NCI-H146 (cell line): ENCODE results near the gene CRYAA.
A peak's percentile ranks its signal among the peaks of the same experiment; 100 is the strongest.
"Not testable (repeated sequence)": the region's sequence is repeated elsewhere in the genome, so short reads cannot be mapped to it uniquely, and the experiment has no call there.

Experiments
- DNase-seq: peaks from one replicate; lab custom pipeline; 2025; lab: John Stamatoyannopoulos, UW

Gene CRYAA, protein sequence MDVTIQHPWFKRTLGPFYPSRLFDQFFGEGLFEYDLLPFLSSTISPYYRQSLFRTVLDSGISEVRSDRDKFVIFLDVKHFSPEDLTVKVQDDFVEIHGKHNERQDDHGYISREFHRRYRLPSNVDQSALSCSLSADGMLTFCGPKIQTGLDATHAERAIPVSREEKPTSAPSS

GRCh38 chr21:43168708-43169107 lies at the start of gene CRYAA:
TSS of gene CRYAA (plus strand) at chr21:43169008. CDS start at chr21:43169100, 92 bp downstream.
- DNase-seq: not testable (repeated sequence)

DNA sequence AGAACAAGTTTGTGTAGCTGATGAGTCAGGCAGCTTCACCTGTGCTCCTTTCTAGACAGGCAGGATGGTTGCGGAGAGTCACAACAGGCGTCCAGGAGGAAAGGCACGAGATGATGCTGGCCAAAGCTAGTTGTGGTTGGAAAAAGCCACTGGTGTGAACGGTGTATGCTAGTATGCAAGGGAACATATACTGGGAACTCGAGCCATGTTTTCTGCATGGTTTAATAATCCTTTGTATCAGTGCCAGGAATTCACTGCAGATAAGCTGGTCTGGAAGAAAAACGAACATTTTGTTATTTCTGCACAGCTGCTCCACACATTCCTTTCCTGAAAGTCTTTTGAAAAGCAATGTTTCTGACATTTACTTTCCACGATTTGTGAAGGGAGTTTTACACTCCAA lies 38.7 kb upstream of the CRYAA start:
- not testable (repeated sequence) for DNase-seq

- DNase-seq: not testable (repeated sequence)
These were observed 34.3 kb upstream of the CRYAA start for GRCh38 chr21:43134520-43134919.

DNA sequence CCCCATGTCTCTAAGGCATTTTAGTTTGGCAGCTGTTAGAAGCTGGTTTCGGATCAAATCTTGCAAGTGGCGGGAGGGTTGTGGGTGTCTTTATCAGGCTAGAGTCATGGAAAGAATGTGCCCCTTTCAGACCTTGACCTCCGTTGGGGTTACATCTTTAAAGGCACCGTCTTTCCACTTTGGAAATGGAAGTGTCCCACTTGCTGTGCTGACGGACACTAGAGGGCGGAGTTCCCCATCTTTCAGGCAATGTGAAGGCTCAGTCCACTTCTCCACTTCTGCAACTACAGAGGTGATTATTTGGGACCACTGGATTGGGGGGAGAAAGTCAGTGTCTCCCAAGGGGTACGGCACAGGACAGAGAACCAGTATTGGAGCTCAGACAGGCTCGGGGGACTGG lies 29.9 kb upstream of the CRYAA start:
- DNase-seq: not testable (repeated sequence)

- DNase-seq: not testable (repeated sequence)
These were observed 27.4 kb upstream of the CRYAA start for GRCh38 chr21:43141407-43141806.

- not testable (repeated sequence) for DNase-seq
These were observed 22.2 kb upstream of the CRYAA start for GRCh38 chr21:43146637-43147036.

DNA sequence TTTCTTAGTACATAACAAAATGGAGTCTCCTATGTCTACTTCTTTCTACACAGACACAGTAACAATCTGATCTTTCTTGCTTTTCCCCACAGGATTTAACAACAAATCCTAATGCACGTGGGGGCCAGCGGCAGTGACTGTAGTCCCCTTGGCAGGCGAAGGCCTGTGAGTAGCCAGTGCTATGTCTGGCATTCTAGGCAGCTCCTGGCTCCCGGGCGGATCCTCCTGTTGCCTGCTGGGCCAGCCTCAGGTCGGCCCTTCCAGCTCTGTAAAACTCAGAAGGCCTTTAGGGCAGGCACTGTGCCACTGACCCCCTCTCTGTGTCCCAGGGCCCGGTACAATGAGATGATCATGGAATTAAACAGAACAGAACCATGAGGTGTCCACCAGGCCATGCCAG lies 20.8 kb upstream of the CRYAA start:
- DNase-seq: not testable (repeated sequence)

GRCh38 chr21:43149344-43149743 lies 19.5 kb upstream of the CRYAA start:
- DNase-seq: not testable (repeated sequence)

DNA sequence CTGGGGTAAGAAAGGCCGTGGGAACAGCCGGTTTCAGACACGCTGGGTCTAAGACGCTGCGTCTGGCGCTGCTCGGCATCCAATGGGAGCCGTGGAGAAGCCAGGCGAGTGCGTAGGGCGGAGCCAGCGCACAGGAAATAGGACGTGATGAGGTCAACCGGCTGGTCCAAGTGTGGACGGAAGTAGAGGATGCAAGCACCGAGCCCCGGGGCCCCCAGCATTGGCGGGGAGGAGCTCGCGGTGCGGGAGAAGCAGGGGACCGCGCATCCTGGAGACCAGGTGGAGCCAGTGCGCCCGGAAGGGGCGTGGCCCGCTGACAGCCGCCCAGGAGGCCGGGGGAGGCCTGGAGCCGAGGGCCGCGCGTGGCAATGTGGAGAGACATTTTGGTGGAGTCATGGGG lies 15.2 kb upstream of the CRYAA start:
- DNase-seq: not testable (repeated sequence)

- not testable (repeated sequence) for DNase-seq
These were observed 9.3 kb upstream of the CRYAA start for GRCh38 chr21:43159279-43160175.

- not testable (repeated sequence) for DNase-seq
These were observed 6.7 kb upstream of the CRYAA start for GRCh38 chr21:43161826-43162707.

GRCh38 chr21:43162708-43163205 lies 6.1 kb upstream of the CRYAA start:
- not testable (repeated sequence) for DNase-seq

- DNase-seq: not testable (repeated sequence)
These were observed 4.0 kb upstream of the CRYAA start for GRCh38 chr21:43164823-43165222.

GRCh38 chr21:43165734-43166133 lies 3.1 kb upstream of the CRYAA start:
- not testable (repeated sequence) for DNase-seq

DNA sequence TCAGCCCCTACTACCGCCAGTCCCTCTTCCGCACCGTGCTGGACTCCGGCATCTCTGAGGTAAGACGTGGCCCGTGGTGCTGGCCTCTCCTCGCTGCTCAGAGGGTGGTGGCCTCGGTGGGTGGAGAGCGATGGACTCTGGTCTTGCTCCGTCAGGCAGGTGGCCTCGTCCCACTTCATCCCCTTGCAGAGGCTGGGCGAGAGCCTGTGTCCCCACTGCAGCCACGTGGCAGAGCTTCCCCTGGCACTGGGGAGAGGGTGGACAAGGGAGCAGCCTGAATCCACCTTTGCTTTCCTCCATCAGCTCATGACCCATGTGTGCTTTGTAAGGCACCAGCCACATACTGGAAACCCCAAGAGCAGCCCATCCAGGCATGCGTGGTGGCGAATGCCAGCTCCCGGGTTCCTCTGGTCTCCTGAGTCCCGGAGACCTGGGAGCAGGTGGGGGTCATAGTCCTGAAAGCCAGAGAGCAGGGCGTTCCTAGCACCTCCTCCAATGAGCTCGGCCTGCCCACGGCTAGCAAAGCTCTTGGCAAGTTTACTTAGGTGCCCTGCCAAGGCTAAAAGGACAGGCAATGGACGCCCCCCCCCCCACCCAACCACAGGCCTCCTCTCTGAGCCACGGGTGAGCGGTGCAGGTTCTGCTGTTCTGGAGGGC lies 550 bp downstream of the CRYAA start:
- DNase-seq: not testable (repeated sequence)

GRCh38 chr21:43169891-43170290 lies 1.1 kb downstream of the CRYAA start:
- DNase-seq: not testable (repeated sequence)

GRCh38 chr21:43172812-43173211 lies 4.0 kb downstream of the CRYAA start:
- DNase-seq: not testable (repeated sequence)

GRCh38 chr21:43173438-43173837 lies 4.6 kb downstream of the CRYAA start:
- DNase-seq: peak; percentile 24

GRCh38 chr21:43173930-43174329 lies 5.1 kb downstream of the CRYAA start:
- not testable (repeated sequence) for DNase-seq

DNA sequence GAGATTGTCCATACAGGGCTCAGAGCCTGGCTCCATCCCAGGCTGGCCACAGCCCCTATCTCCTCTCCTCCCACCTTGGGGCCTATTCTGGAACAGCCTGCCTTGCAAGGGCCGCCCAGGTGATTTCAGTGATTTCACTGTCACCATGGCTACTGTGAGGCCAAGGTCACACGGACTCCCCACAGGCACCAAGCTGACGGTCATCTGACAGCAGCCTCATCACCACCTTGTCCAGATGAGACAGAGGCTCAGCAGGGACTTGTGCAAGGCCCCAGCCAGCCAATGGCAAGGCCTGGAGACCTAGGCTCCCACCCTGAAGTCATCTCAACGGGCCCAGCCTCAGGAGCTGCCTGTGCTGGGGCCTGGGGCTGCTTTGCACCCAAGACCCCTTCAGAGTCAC lies 6.2 kb downstream of the CRYAA start:
- DNase-seq: not testable (repeated sequence)

GRCh38 chr21:43176621-43177020 lies 7.8 kb downstream of the CRYAA start:
- DNase-seq: not testable (repeated sequence)
